Hepatocyte (in vitro differentiated cells): ENCODE measurements around the gene DCDC1. TPM values are rescaled to one million over a fixed set of nuclear protein-coding genes. Genes with fewer than 3 reads are reported as not detected.
A peak's percentile ranks its signal among the peaks of the same experiment; 100 is the strongest.

ENCODE experiments used
- DNase-seq: peaks from one replicate; pipeline ENCODE4 v3.0.0-alpha.2; 2016; ENCODE audit warnings: low spot score
- H2AFZ ChIP-seq: fragments of 200-600 bp; sonication (generic); 2 replicates; pipeline ENCODE4 v1.6.0; 2016; ENCODE audit warnings: antibody characterized with exemption, mild to moderate bottlenecking
- H3K27ac ChIP-seq: fragments of 200-600 bp; sonication (generic); 2 replicates; pipeline ENCODE4 v1.5.1; 2016; ENCODE audit warnings: mild to moderate bottlenecking
- H3K27me3 ChIP-seq: fragments of 200-600 bp; sonication (generic); 2 replicates; pipeline ENCODE4 v1.6.1; 2016
- H3K36me3 ChIP-seq: fragments of 200-600 bp; sonication (generic); replicated peaks from 2 replicates; pipeline ENCODE4 v1.5.1; 2016; ENCODE audit warnings: low read depth; ENCODE audit not compliant: insufficient read depth
- H3K4me1 ChIP-seq: fragments of 200-600 bp; sonication (generic); 2 replicates; pipeline ENCODE4 v1.5.1; 2016; ENCODE audit warnings: mild to moderate bottlenecking, moderate library complexity; ENCODE audit not compliant: insufficient read depth
- H3K4me2 ChIP-seq: fragments of 200-600 bp; sonication (generic); 2 replicates; pipeline ENCODE4 v1.6.0; 2016
- H3K4me3 ChIP-seq: fragments of 200-600 bp; sonication (generic); 2 replicates; pipeline ENCODE4 v1.5.1; 2016; ENCODE audit warnings: mild to moderate bottlenecking
- H3K79me2 ChIP-seq: fragments of 200-600 bp; sonication (generic); 2 replicates; pipeline ENCODE4 v1.6.0; 2017; ENCODE audit warnings: mild to moderate bottlenecking
- H3K9me2 ChIP-seq: fragments of 200-600 bp; sonication (generic); replicated peaks from 2 replicates; pipeline ENCODE4 v1.6.0; 2017; ENCODE audit warnings: mild to moderate bottlenecking; ENCODE audit not compliant: insufficient read depth
- H3K9me3 ChIP-seq: fragments of 200-600 bp; sonication (generic); 2 replicates; pipeline ENCODE4 v1.5.1; 2016; ENCODE audit warnings: low read depth, mild to moderate bottlenecking
- H4K20me1 ChIP-seq: fragments of 200-600 bp; sonication (generic); 2 replicates; pipeline ENCODE4 v1.6.0; 2016; ENCODE audit warnings: mild to moderate bottlenecking; ENCODE audit not compliant: insufficient read depth, poor library complexity, severe bottlenecking
- CTCF ChIP-seq: fragments of 200-600 bp; sonication (generic); IDR thresholded peaks from 2 replicates; pipeline ENCODE4 v1.5.1; 2016; ENCODE audit warnings: antibody characterized with exemption, mild to moderate bottlenecking; ENCODE audit not compliant: poor library complexity
- EZH2 ChIP-seq: fragments of 200-600 bp; sonication (generic); IDR thresholded peaks from 2 replicates; pipeline ENCODE4 v1.6.1; 2016; ENCODE audit warnings: antibody characterized with exemption, mild to moderate bottlenecking, borderline replicate concordance
- EZH2phosphoT487 ChIP-seq: fragments of 200-600 bp; sonication (generic); IDR thresholded peaks from one replicate; pipeline ENCODE4 v1.6.1; 2018; ENCODE audit warnings: antibody characterized with exemption, mild to moderate bottlenecking, low read depth, moderate library complexity; ENCODE audit not compliant: unreplicated experiment, severe bottlenecking
- WGBS: methylation state at CpG from one replicate; pipeline ENCODE4 v1.1.6; 2016; ENCODE audit warnings: low lambda C conversion rate; ENCODE audit errors: missing lambda C conversion rate; 5-methylcytosine and 5-hydroxymethylcytosine counted together
- polyA plus RNA-seq: library from polyadenylated mRNA; unstranded; fragments of >200 nt; fragmentation: Nextera tagmentation; extraction: Ambion mirVana; gene quantifications from 2 replicates; pipeline ENCODE4 v1.2.1, GENCODE V29; 2016
- total RNA-seq: library from RNA; depleted of rRNA; stranded (reverse); fragments of >200 nt; gene quantifications from 2 replicates; pipeline ENCODE4 v1.2.3, GENCODE V29; 2014

DCDC1 gene
- total and polyA plus RNA-seq, 2 experiments from 2014 or later: 0.63 to 1.9 TPM

GRCh38 chr11:31050061-31050765, 319.3 kb downstream of the DCDC1 start:
- peak; percentile 28 for DNase-seq
- no peak overlapping the region for H2AFZ ChIP-seq
- no peaks in the 10 kb centered on the region for H3K9me3 ChIP-seq
- TF ChIP-seq EZH2phosphoT487: no peak
- no peak for TF ChIP-seq CTCF
- TF ChIP-seq EZH2: no peak
- H4K20me1 ChIP-seq: no peaks in the 10 kb centered on the region
- H3K9me2 ChIP-seq: no peaks in the 10 kb centered on the region
- H3K27ac ChIP-seq: no peak overlapping the region
- H3K4me2 ChIP-seq: no peak overlapping the region
- H3K4me3 ChIP-seq: no peak overlapping the region
- no peaks in the 10 kb centered on the region for H3K27me3 ChIP-seq
- H3K4me1 ChIP-seq: no peaks in the 10 kb centered on the region
- no peaks in the 10 kb centered on the region for H3K36me3 ChIP-seq
- no peaks in the 10 kb centered on the region for H3K79me2 ChIP-seq
- WGBS: 71% methylated on average over 10 of the region's 10 CpGs

GRCh38 chr11:31045335-31045734, 324.2 kb downstream of the DCDC1 start:
- peak; percentile 57 for DNase-seq
- H3K27ac ChIP-seq: no peak overlapping the region
- H4K20me1 ChIP-seq: no peaks in the 10 kb centered on the region
- H3K9me3 ChIP-seq: no peaks in the 10 kb centered on the region
- no peak overlapping the region for H2AFZ ChIP-seq
- no peaks in the 10 kb centered on the region for H3K9me2 ChIP-seq
- H3K4me1 ChIP-seq: no peaks in the 10 kb centered on the region
- H3K4me2 ChIP-seq: no peak overlapping the region
- no peaks in the 10 kb centered on the region for H3K79me2 ChIP-seq
- H3K4me3 ChIP-seq: no peak overlapping the region
- 35% methylated on average over 5 of the region's 5 CpGs for WGBS
- no peaks in the 10 kb centered on the region for H3K27me3 ChIP-seq
- H3K36me3 ChIP-seq: no peaks in the 10 kb centered on the region
- TF ChIP-seq CTCF (peak; percentile 61), EZH2 (no peak)

GRCh38 chr11:31030138-31030792, 339.3 kb downstream of the DCDC1 start:
- H3K4me3 ChIP-seq: no peak overlapping the region
- H2AFZ ChIP-seq: no peak overlapping the region
- H3K9me2 ChIP-seq: no peaks in the 10 kb centered on the region
- H3K27ac ChIP-seq: no peak overlapping the region
- no peak for TF ChIP-seq EZH2phosphoT487
- TF ChIP-seq CTCF: no peak
- no peak for TF ChIP-seq EZH2
- H3K4me1 ChIP-seq: no peaks in the 10 kb centered on the region
- no peak overlapping the region for H3K4me2 ChIP-seq
- no peaks in the 10 kb centered on the region for H4K20me1 ChIP-seq
- no peak for DNase-seq
- H3K79me2 ChIP-seq: no peaks in the 10 kb centered on the region
- WGBS: 88% methylated on average over 7 of the region's 7 CpGs
- H3K9me3 ChIP-seq: no peaks in the 10 kb centered on the region
- H3K27me3 ChIP-seq: no peaks in the 10 kb centered on the region
- H3K36me3 ChIP-seq: no peaks in the 10 kb centered on the region
